ENCODE measurements around the gene WDR35.

The WDR35 gene
- total RNA-seq = 2.2 to 16.6 (median 11.1) reads per million in 17 experiments

DNA sequence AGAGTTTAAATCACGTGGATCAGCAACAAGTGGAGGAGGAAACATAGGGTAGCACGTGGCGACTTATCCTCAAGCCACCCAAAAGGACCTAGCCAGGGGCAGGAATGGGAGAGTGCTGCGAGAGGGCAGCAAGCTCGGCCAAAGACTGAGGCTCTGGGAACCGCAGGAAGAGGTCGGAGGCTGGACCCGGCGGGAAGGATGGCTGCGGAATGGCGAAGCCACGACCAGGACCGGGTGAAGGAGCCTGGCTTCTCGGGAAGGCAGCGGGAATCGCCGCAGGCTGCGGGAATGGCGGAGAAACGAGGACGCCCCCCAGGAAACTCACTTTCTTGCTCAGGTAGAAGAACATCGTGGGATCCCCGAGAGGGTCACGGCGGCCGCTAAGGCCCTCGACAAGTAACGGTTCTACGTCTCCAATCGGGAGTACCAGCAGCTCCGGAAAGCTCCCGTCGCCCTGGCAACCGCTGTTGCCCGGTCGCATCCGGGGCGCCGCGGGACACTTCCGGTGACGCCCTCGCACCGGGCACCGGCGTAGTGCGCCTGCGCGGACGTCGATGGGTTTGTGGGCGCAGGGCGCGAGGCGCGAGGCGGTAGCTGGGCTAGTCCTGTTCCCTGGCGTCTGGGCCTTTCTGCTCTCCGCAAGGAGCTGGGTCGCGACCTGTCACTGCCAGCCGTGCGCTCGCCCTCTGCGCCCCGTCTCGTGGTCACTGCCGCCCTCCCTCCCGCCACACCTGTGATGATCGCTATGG, at the start of gene WDR35:
Gene WDR35, minus strand, starts transcription at position 439 of the 749 bp plus-strand sequence. Its CDS starts 90 bp downstream, at position 349.
- peak; percentile 95 to 98 (median 96) for DNase-seq

DNA sequence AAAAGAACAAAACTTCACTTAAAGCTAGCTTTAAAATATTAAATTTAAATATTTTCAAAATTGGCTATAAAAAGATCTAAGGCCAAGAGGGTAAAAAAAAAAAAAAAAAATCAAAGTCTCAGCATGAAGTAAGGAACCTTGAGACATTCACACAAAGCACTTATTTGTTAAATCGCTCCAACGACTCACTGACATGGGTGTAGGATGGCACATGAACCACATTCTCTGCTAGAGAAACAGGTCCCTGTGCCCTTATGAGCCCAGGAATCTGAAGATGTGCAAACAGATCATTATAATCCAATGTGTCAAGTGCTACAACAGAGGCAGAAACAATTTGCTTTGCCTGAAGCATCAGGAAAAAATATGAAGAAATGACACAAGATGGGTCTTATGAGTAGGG, 47.8 kb upstream of the WDR35 start:
- no peak for DNase-seq

DNA sequence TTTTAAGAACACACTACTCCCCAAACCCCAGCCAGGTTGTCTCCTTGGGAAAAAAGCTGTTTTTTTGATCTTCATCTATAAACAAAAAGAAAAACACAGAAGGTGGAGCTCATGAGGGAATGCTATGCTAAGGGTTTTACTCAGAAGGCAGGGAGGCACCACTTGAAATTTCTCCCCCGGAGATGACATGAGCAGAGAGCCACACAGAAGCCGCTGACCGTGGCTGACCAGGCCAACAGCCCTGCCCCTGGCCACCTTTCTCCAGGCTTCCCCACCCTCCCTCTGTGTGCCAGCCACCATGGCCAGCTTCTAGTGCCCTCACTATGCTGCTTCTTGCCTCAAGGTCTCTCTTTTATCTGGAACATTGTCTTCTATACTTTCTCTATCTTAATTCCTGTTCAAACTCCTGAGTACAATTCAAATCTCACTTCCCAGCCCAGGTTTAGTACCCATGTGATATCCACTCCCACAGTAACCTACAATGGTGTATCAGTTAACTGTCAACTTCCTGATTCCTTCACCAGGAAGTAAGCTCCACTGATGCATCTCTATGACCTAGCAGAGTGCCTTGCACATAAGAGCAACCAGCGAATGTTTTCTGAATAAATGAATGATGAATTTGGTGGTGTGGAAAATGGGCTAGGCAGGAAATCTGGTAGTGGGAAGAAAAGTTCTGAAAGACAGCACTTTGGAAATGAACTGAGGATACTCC, 46.2 kb upstream of the WDR35 start:
- peak; percentile 20 to 64 (median 33) for DNase-seq

GRCh38 chr2:20034821-20035220, 44.9 kb upstream of the WDR35 start:
- DNase-seq = no peak

DNA sequence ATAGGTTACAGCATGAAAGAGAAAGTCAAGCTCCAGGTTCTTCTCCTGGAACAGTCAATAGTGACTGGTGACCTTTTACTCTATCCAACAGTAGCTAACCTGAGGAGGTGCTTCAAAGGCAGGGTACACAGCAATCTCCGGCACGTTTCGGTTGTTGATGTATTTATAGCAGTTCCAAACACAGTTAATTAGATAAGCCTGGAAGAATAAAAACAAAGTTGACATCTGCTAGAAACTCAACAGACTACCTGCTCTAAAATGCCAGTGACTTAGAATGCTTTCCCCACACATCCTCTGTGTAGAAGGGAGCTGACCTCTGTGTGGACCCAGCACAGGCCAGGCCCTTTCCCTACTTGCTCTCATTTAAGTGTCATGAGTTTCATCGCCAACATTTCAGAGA, 44.3 kb upstream of the WDR35 start:
- no peak for DNase-seq

DNA sequence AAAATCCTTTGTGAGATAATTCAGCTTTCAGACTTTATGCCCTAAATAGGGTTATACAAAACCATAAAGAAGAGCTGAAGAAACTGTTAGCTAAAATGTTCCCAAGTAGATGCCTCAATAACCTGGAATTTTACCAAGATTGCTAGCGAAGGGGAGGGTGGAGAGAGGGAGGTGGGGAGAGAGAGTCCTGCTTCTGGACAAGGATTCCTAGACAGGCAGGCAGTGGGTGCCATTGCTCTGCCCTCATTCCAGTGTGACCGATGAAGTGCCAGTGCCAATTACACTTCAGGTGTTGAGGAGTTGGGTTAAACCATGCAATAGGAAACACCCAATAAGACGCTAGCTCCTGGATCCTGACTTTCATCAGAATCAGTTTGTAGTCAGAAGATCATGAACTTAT, 43.4 kb upstream of the WDR35 start:
- DNase-seq = no peak

GRCh38 chr2:20030224-20030623, 40.3 kb upstream of the WDR35 start:
- peak in 1 of 4 experiments; percentile 18 for DNase-seq

DNA sequence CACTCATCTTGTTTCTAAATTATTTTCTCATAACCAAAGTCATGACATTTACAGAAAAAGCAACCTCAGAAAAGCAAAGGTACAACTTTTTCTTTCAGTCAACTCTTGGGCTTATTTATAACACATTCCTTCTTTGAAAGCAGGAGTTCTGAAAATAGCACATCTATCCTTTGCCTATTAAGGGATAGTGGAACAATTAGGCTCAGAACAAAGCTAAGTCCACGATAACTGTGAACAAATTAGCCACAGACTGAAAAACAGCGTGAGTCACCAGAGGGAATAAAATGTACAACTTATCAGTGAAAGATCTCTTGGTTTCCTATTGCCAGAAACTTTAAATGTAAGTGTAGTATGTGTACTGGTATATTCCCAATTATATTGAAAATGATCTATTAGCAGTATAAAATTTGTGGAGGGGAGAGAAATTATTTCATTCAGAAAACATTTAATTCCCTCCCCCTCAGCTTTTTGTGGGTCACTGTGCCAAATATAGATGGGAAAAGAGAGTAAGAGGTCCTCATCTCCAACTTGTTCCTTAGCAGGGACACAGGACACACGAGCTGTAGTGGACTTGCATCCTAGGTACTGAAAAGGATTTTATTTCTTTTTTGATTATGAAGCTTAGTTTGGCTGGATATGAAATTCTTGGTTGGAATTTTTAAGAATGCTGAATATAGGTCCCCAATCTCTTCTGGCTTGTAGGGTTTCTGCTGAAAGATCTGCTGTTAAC, 38.0 kb upstream of the WDR35 start:
- DNase-seq = no peak

- DNase-seq = no peak
Observed at GRCh38 chr2:20027260-20027677, 37.4 kb upstream of the WDR35 start.

- DNase-seq = no peak
Observed at GRCh38 chr2:20025065-20025786, 35.3 kb upstream of the WDR35 start.

- peak; percentile 20 to 83 (median 58) for DNase-seq
Observed at GRCh38 chr2:20023688-20024087, 33.8 kb upstream of the WDR35 start.

DNA sequence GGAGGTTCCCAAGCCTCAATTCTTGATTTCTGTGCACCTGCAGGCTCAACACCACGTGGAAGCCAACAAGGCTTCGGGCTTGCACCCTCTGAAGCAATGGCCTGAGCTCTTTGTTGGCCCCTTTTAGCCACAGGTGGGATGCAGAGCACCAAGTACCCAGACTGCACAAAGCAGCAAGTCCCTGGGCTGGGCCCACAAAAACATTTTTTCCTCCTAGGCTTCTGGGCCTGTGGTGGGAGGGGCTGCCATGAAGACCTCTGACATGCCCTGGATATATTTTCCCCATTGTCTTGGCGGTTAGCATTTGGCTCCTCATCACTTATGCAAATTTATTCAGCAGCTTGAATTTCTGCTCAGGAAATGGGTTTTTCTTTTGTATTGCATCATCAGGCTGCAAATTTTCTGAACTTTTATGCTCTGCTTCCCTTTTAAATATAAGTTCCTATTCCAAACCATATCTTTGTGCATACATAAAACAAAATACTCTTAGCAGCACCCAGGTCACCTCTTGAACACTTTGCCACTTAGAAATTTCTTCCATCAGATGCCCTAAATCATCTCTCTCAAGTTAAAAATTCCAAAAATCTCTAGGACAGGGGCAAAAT, 31.6 kb upstream of the WDR35 start:
- peak in 2 of 4 experiments; percentile 14 to 20 for DNase-seq

DNA sequence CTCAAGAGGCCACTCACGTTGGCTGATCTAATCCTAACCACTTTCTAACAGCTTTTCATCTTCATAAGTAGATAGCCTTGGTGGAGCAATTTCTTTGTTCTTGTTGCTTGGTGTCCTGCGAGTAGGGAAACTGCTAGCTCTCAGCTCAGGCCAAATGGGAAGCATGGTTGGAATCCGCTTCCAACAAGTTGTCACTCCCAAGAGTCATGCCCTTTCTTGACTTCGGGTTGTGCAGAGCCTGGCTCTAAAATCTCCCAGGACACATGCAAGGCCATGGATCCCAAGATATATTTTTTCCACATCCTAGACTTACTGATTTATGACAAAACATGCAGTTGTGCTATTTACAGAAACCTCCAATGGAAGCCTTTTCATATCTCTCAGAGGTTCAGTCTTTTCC, 29.8 kb upstream of the WDR35 start:
- DNase-seq = no peak

DNA sequence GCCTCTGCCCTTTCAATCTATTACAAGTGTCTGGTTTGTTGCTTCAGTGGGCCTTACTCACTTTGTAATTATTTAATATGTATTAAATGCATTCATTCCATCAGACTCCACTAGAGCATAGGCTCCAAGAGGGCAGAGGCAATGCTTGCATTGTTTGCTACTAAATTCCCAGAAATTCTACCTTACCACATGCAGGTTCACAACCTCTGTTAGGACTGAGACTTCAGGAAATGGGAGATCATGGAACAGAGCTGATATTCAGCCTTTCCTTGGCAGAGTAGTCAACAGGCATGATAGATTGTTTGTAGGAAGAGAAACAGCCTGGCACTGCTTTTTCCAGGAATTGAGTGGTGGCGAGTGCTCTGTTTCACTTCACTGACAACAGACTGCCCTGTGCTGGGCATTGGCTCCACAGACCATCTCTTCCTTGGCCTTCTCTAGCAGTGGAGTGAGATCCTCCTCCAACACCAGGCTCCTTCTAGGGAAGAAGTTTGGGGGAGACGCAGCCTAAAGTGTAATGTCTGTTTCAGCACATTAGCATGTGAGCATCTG, 28.8 kb upstream of the WDR35 start:
- DNase-seq = no peak

GRCh38 chr2:20016346-20016745, 26.4 kb upstream of the WDR35 start:
- DNase-seq = no peak

DNA sequence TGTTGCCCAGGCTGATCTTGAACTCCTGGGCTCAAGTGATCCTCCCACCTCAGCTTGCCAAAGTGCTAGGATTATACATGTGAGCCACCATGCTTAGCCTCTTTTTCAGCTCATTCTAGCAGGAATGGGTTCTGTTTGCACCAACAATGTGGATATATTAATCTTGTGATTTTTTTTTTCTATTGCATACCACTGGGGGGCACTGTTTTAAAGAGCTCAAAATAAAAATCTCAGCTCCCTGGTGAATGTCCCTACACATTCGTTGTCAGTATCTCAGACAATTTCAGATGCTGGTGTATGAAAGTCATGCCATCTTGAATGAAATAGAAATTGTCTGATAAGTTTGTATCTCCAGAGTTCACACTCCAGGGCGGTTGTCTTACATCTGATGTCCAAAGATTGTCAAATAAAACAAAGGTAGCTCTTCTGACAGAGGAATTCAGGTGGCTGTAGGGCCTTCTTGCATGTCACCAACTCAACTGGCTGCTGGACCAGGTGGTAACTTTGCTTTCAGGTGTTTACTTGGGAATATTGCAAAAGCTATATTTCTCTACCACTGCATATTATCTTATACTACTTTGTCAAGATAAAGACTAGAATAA, 25.7 kb upstream of the WDR35 start:
- peak; percentile 34 to 82 (median 62) for DNase-seq

GRCh38 chr2:20013126-20013849, 23.4 kb upstream of the WDR35 start:
- peak in 1 of 4 experiments; percentile 5 for DNase-seq

- DNase-seq = peak; percentile 14 to 67 (median 46)
Observed at GRCh38 chr2:20012282-20013125, 22.6 kb upstream of the WDR35 start, which contains the start of gene MATN3. Gene MATN3 (minus strand): TSS chr2:20012668. CDS start chr2:20012631, 37 bp downstream.

GRCh38 chr2:20012032-20012281, 22.1 kb upstream of the WDR35 start:
- DNase-seq = no peak
